ENCODE measurements around the gene ARL14EP. TPM values are rescaled to one million over a fixed set of nuclear protein-coding genes. Genes with fewer than 3 reads are reported as not detected.

Gene ARL14EP
- total RNA-seq, 4 donors from 2014 or later, result 6.3 to 21.5 (median 15.1) TPM

- Histone ChIP-seq H3K27me3 (no peaks in the 10 kb centered on the region), H3K27ac (no peak overlapping the region), H3K9me3 (no peaks in the 10 kb centered on the region), H3K4me3 (no peak overlapping the region), H3K4me1 (no peaks in the 10 kb centered on the region), H3K36me3 (no peaks in the 10 kb centered on the region)
- no peak for TF ChIP-seq POLR2A (IDR thresholded peaks at IDR 0.05)
- TF ChIP-seq CTCF (IDR thresholded peaks at IDR 0.05), result no peak
- DNase-seq, result no peak
Observed at GRCh38 chr11:30350384-30350783, 27.5 kb downstream of the ARL14EP start.

- Histone ChIP-seq H3K9me3 (no peaks in the 10 kb centered on the region), H3K27ac (no peak overlapping the region), H3K36me3 (no peaks in the 10 kb centered on the region), H3K4me3 (no peak overlapping the region), H3K4me1 (no peaks in the 10 kb centered on the region), H3K27me3 (no peaks in the 10 kb centered on the region)
- DNase-seq, result no peak
- TF ChIP-seq CTCF (IDR thresholded peaks at IDR 0.05) (no peak), POLR2A (IDR thresholded peaks at IDR 0.05) (no peak)
Observed at GRCh38 chr11:30351061-30351460, 28.2 kb downstream of the ARL14EP start.

GRCh38 chr11:30356391-30356790, 33.5 kb downstream of the ARL14EP start:
- Histone ChIP-seq H3K27me3 (no peaks in the 10 kb centered on the region), H3K36me3 (no peaks in the 10 kb centered on the region), H3K4me3 (no peak overlapping the region), H3K9me3 (no peaks in the 10 kb centered on the region), H3K4me1 (no peaks in the 10 kb centered on the region), H3K27ac (no peak overlapping the region)
- DNase-seq, result no peak
- TF ChIP-seq POLR2A (IDR thresholded peaks at IDR 0.05), result no peak
- no peak for TF ChIP-seq CTCF (IDR thresholded peaks at IDR 0.05)

GRCh38 chr11:30357872-30358271, 35.0 kb downstream of the ARL14EP start:
- Histone ChIP-seq H3K27me3 (no peaks in the 10 kb centered on the region), H3K36me3 (no peaks in the 10 kb centered on the region), H3K4me1 (no peaks in the 10 kb centered on the region), H3K27ac (no peak overlapping the region), H3K4me3 (no peak overlapping the region), H3K9me3 (no peaks in the 10 kb centered on the region)
- DNase-seq, result no peak
- no peak for TF ChIP-seq POLR2A (IDR thresholded peaks at IDR 0.05)
- no peak for TF ChIP-seq CTCF (IDR thresholded peaks at IDR 0.05)

GRCh38 chr11:30358536-30358935, 35.6 kb downstream of the ARL14EP start:
- no peaks in the 10 kb centered on the region for H3K27me3 ChIP-seq
- H3K9me3 ChIP-seq, result no peaks in the 10 kb centered on the region
- no peak for TF ChIP-seq CTCF (IDR thresholded peaks at IDR 0.05)
- TF ChIP-seq POLR2A (IDR thresholded peaks at IDR 0.05), result no peak
- H3K4me3 ChIP-seq, result no peak overlapping the region
- no peaks in the 10 kb centered on the region for H3K36me3 ChIP-seq
- no peak overlapping the region for H3K27ac ChIP-seq
- no peaks in the 10 kb centered on the region for H3K4me1 ChIP-seq
- DNase-seq, result no peak

- H3K4me1 ChIP-seq, result no peaks in the 10 kb centered on the region
- DNase-seq, result no peak
- no peak overlapping the region for H3K27ac ChIP-seq
- H3K9me3 ChIP-seq, result no peaks in the 10 kb centered on the region
- TF ChIP-seq CTCF (IDR thresholded peaks at IDR 0.05), result no peak
- no peak for TF ChIP-seq POLR2A (IDR thresholded peaks at IDR 0.05)
- H3K4me3 ChIP-seq, result no peak overlapping the region
- H3K27me3 ChIP-seq, result no peaks in the 10 kb centered on the region
- H3K36me3 ChIP-seq, result no peaks in the 10 kb centered on the region
Observed at GRCh38 chr11:30360741-30361140, 37.8 kb downstream of the ARL14EP start.
